Adrenal gland (tissue), 5 donors: ENCODE measurements around the gene FMC1.

ENCODE experiments used
- CTCF ChIP-seq, 6 experiments: fragments of 450-650 bp in 4 of 6; fragments of 200-600 bp in 2 of 6; sonication (generic) in 1 of 6; IDR thresholded peaks; 1 replicate in 5 of 6; 2 replicates in 1 of 6; pipeline versions ENCODE4 v1.5.1 to v1.8.0; 2016 to 2021; ENCODE audit warnings: antibody characterized with exemption in 6 of 6, mild to moderate bottlenecking in 2 of 6, moderate library complexity in 1 of 6
- POLR2A ChIP-seq, 2 donors: fragments of 450-650 bp; IDR thresholded peaks; one replicate each; pipeline ENCODE4 v1.6.1; 2017; ENCODE audit warnings: antibody characterized with exemption in 2 of 2, mild to moderate bottlenecking in 2 of 2, moderate library complexity in 1 of 2
- donor health status: DM: no; HTN: no; CAD: no.

DNA sequence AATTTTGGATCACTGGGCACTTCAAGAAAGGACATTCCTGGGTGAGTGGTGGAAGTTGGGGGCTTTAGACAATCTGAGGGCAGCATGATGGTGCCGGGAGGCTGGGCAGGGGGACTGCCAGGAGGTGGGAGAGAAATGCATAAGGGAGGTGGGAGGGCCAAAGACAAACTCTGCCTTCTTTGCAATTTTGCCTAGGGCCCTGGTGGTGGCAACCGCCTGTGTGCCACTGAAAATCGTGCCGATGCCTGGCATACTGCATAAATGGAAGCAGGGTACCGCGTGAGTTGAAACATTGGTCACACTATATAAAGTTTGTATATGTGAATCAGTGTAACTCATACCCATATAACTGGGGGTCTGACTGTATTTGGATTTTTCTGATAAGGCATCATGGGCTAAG, 21.8 kb downstream of the FMC1 start:
- TF ChIP-seq CTCF (IDR thresholded peaks at IDR 0.05), result no peak
- TF ChIP-seq POLR2A (IDR thresholded peaks at IDR 0.05), result no peak
